Liver (tissue), 9 donors: ENCODE measurements around the gene PRRT1B. TPM values are rescaled to one million over a fixed set of nuclear protein-coding genes. Genes with fewer than 3 reads are reported as not detected.

Experiments used
- DNase-seq: peaks from one replicate; pipeline ENCODE4 v3.0.0-alpha.2; 2017; ENCODE audit warnings: low spot score
- H3K27ac ChIP-seq, 2 donors: one replicate each; pipeline ENCODE4 v1.7.0; 2013; ENCODE audit warnings: inconsistent platforms in 2 of 2, low read length in 2 of 2, control low read depth in 1 of 2, low read depth in 1 of 2, mild to moderate bottlenecking in 1 of 2
- H3K27me3 ChIP-seq, 4 donors: one replicate each; pipeline versions ENCODE4 v1.6.1 to v1.7.0; 2013; ENCODE audit warnings: low read length in 3 of 4, inconsistent platforms in 1 of 4, mild to moderate bottlenecking in 1 of 4, moderate library complexity in 1 of 4; ENCODE audit not compliant: control insufficient read depth in 4 of 4, insufficient read depth in 4 of 4
- H3K36me3 ChIP-seq, 4 donors: one replicate each; pipeline versions ENCODE4 v1.6.1 to v1.7.0; 2013; ENCODE audit warnings: low read length in 3 of 4, mild to moderate bottlenecking in 3 of 4, low read depth in 1 of 4, moderate library complexity in 1 of 4; ENCODE audit not compliant: control insufficient read depth in 4 of 4, insufficient read depth in 3 of 4
- H3K4me1 ChIP-seq, 4 donors: one replicate each; pipeline versions ENCODE4 v1.6.1 to v1.7.0; 2013; ENCODE audit warnings: low read length in 3 of 4, mild to moderate bottlenecking in 3 of 4, moderate library complexity in 1 of 4; ENCODE audit not compliant: control insufficient read depth in 4 of 4, insufficient read depth in 4 of 4
- H3K4me3 ChIP-seq, 3 donors: one replicate each; pipeline versions ENCODE4 v1.6.1 to v1.7.0; 2013; ENCODE audit warnings: low read length in 3 of 3, control low read depth in 1 of 3, low read depth in 1 of 3, mild to moderate bottlenecking in 1 of 3
- H3K9ac ChIP-seq, 2 donors: one replicate each; pipeline ENCODE4 v1.7.0; 2013; ENCODE audit warnings: low read length in 2 of 2, mild to moderate bottlenecking in 2 of 2, moderate library complexity in 2 of 2, control low read depth in 1 of 2, low read depth in 1 of 2
- H3K9me3 ChIP-seq, 4 donors: one replicate each; pipeline versions ENCODE4 v1.6.1 to v1.7.0; 2013; ENCODE audit warnings: low read length in 3 of 4; ENCODE audit not compliant: control insufficient read depth in 4 of 4
- ATF3 ChIP-seq: IDR thresholded peaks from 2 replicates; pipeline ENCODE4 v1.6.1; 2016; ENCODE audit warnings: antibody characterized with exemption
- EGR1 ChIP-seq, 2 donors: IDR thresholded peaks; 2 replicates each; pipeline ENCODE4 v1.6.1; 2016 to 2018; ENCODE audit warnings: antibody characterized with exemption in 2 of 2, low read depth in 2 of 2
- FOXA1 ChIP-seq: IDR thresholded peaks from 2 replicates; pipeline ENCODE4 v1.6.1; 2016; ENCODE audit warnings: antibody characterized with exemption
- FOXA2 ChIP-seq: IDR thresholded peaks from 2 replicates; pipeline ENCODE4 v1.6.1; 2016; ENCODE audit warnings: antibody characterized with exemption
- GABPA ChIP-seq, 2 donors: IDR thresholded peaks in 1 of 2; conservative IDR thresholded peaks in 1 of 2; 2 replicates each; pipeline ENCODE4 v1.6.1; 2016; ENCODE audit warnings: antibody characterized with exemption in 2 of 2, mild to moderate bottlenecking in 1 of 2, moderate library complexity in 1 of 2
- HNF4A ChIP-seq, 2 donors: conservative IDR thresholded peaks; 2 replicates each; pipeline ENCODE4 v1.6.1; 2016; ENCODE audit warnings: antibody characterized with exemption in 2 of 2, mild to moderate bottlenecking in 2 of 2
- HNF4G ChIP-seq: IDR thresholded peaks from 2 replicates; pipeline ENCODE4 v1.6.1; 2016; ENCODE audit warnings: antibody characterized with exemption
- JUND ChIP-seq, 2 donors: IDR thresholded peaks; 2 replicates each; pipeline ENCODE4 v1.6.1; 2016; ENCODE audit warnings: antibody characterized with exemption in 2 of 2
- MAX ChIP-seq: IDR thresholded peaks from 2 replicates; pipeline ENCODE4 v1.6.1; 2016; ENCODE audit warnings: antibody characterized with exemption
- RAD21 ChIP-seq, 2 donors: IDR thresholded peaks; 2 replicates each; pipeline ENCODE4 v1.6.1; 2016; ENCODE audit warnings: antibody characterized with exemption in 2 of 2, mild to moderate bottlenecking in 2 of 2
- RXRA ChIP-seq, 2 donors: IDR thresholded peaks; 2 replicates each; pipeline ENCODE4 v1.6.1; 2017 to 2018; ENCODE audit warnings: antibody characterized with exemption in 2 of 2, mild to moderate bottlenecking in 1 of 2
- SP1 ChIP-seq: IDR thresholded peaks from 2 replicates; pipeline ENCODE4 v1.6.1; 2018; ENCODE audit warnings: antibody characterized with exemption, mild to moderate bottlenecking
- TAF1 ChIP-seq: conservative IDR thresholded peaks from 2 replicates; pipeline ENCODE4 v1.6.1; 2016; ENCODE audit warnings: antibody characterized with exemption, mild to moderate bottlenecking
- YY1 ChIP-seq: IDR thresholded peaks from 2 replicates; pipeline ENCODE4 v1.6.1; 2016; ENCODE audit warnings: antibody characterized with exemption, mild to moderate bottlenecking
- WGBS: extraction: QIAGEN DNeasy Blood & Tissue Kit; methylation state at CpG from one replicate; pipeline ENCODE4 v1.1.7; 2013; 5-methylcytosine and 5-hydroxymethylcytosine counted together
- polyA plus RNA-seq, 2 donors: library from polyadenylated mRNA; stranded (reverse) in 1 of 2; unstranded in 1 of 2; fragments of 200-250 nt in 1 of 2; fragments of >200 nt in 1 of 2; fragmentation: Nextera tagmentation in 1 of 2; extraction: Ambion mirVana in 1 of 2; gene quantifications; one replicate each; pipeline versions ENCODE4 v1.2.1 to v1.2.3, GENCODE V29; 2013 to 2015
- total RNA-seq, 2 donors: library from RNA; depleted of rRNA; stranded (reverse); fragments of >200 nt; gene quantifications; one replicate each; pipeline ENCODE4 v1.2.3, GENCODE V29; 2014
- TF ChIP-seq, protein P1 (sequence below): fragments of 150-350 bp; IDR thresholded peaks from 2 replicates; pipeline ENCODE4 v1.5.1; 2017; ENCODE audit warnings: improper control_type of control experiment, low read depth, low read length; ENCODE audit not compliant: missing input control
- TF ChIP-seq, protein P2 (sequence below): IDR thresholded peaks from 2 replicates; pipeline ENCODE4 v1.6.1; 2016; ENCODE audit warnings: antibody characterized with exemption
- TF ChIP-seq, protein P3 (sequence below): IDR thresholded peaks from 2 replicates; pipeline ENCODE4 v1.6.1; 2016; ENCODE audit warnings: antibody characterized with exemption, mild to moderate bottlenecking
- donor health status: healthy.
- donor health status: healthy.
- donor health status: healthy.
- donor health status: healthy.
- donor health status: healthy.

The PRRT1B gene
- total and polyA plus RNA-seq, 4 donors, result 0.15 to 1.9 (median 1.4) TPM

DNA sequence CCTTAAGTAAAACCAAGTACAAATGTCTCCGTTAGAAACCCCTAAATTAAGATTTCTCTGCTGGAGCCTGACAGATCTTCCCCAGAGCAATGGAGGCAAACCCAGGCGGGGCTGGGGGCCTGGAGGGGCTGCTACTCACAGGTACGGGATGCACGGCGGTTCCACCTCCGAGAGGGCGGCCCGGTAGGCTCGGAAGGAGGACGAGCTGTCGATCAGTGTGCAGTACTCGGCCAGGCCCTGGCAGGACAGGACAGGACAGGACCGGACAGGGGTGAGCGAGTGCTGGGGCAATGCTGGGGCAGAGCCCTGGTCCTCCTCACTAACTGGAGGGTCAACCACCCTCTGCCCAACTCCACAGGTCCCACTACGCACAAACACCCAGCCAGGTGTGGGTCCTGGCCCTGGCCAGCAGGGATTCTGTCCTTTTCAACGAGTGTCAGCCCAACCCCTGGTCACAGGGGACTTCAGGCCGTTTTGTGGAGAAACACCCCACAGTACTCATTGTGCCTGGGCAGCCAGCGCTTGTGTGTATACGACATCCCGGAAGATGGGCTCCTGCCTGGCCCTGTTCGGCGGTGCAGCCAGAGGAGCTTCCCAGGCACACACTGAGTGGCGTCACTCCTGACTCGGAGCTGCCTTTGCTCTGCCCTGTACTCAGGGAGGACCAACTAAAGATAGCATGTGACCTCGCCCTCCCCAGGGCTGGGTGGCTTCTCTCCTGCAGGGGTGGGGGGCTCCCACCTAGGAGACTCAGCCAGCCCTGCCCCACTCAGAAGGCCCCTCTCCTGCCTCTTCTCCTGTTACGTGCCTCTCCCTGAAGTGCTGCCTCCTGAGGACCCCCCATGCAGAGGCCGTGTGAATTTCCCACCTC lies 37.4 kb downstream of the PRRT1B start:
- DNase-seq, result no peak
- no peak overlapping the region for H3K4me3 ChIP-seq
- TF ChIP-seq TAF1, result no peak
- TF ChIP-seq, protein P1, sequence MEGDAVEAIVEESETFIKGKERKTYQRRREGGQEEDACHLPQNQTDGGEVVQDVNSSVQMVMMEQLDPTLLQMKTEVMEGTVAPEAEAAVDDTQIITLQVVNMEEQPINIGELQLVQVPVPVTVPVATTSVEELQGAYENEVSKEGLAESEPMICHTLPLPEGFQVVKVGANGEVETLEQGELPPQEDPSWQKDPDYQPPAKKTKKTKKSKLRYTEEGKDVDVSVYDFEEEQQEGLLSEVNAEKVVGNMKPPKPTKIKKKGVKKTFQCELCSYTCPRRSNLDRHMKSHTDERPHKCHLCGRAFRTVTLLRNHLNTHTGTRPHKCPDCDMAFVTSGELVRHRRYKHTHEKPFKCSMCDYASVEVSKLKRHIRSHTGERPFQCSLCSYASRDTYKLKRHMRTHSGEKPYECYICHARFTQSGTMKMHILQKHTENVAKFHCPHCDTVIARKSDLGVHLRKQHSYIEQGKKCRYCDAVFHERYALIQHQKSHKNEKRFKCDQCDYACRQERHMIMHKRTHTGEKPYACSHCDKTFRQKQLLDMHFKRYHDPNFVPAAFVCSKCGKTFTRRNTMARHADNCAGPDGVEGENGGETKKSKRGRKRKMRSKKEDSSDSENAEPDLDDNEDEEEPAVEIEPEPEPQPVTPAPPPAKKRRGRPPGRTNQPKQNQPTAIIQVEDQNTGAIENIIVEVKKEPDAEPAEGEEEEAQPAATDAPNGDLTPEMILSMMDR, result no peak
- TF ChIP-seq HNF4A (conservative IDR thresholded peaks at IDR 0.05), result no peak
- TF ChIP-seq RAD21 (IDR thresholded peaks at IDR 0.05), result no peak
- no peak for TF ChIP-seq FOXA1
- TF ChIP-seq FOXA2, result no peak
- TF ChIP-seq, protein P2, sequence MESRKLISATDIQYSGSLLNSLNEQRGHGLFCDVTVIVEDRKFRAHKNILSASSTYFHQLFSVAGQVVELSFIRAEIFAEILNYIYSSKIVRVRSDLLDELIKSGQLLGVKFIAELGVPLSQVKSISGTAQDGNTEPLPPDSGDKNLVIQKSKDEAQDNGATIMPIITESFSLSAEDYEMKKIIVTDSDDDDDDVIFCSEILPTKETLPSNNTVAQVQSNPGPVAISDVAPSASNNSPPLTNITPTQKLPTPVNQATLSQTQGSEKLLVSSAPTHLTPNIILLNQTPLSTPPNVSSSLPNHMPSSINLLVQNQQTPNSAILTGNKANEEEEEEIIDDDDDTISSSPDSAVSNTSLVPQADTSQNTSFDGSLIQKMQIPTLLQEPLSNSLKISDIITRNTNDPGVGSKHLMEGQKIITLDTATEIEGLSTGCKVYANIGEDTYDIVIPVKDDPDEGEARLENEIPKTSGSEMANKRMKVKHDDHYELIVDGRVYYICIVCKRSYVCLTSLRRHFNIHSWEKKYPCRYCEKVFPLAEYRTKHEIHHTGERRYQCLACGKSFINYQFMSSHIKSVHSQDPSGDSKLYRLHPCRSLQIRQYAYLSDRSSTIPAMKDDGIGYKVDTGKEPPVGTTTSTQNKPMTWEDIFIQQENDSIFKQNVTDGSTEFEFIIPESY, result no peak
- TF ChIP-seq EGR1 (IDR thresholded peaks at IDR 0.05; ENCODE audit: low read depth in 2 of 2), result no peak
- no peak for TF ChIP-seq HNF4G
- no peak for TF ChIP-seq ATF3
- TF ChIP-seq SP1, result no peak
- TF ChIP-seq GABPA (IDR thresholded peaks at IDR 0.05 in 1 of 2, conservative IDR thresholded peaks at IDR 0.05 in 1 of 2), result no peak
- no peak for TF ChIP-seq MAX
- no peak for TF ChIP-seq JUND (IDR thresholded peaks at IDR 0.05)
- no peak for TF ChIP-seq RXRA (IDR thresholded peaks at IDR 0.05)
- TF ChIP-seq, protein P3, sequence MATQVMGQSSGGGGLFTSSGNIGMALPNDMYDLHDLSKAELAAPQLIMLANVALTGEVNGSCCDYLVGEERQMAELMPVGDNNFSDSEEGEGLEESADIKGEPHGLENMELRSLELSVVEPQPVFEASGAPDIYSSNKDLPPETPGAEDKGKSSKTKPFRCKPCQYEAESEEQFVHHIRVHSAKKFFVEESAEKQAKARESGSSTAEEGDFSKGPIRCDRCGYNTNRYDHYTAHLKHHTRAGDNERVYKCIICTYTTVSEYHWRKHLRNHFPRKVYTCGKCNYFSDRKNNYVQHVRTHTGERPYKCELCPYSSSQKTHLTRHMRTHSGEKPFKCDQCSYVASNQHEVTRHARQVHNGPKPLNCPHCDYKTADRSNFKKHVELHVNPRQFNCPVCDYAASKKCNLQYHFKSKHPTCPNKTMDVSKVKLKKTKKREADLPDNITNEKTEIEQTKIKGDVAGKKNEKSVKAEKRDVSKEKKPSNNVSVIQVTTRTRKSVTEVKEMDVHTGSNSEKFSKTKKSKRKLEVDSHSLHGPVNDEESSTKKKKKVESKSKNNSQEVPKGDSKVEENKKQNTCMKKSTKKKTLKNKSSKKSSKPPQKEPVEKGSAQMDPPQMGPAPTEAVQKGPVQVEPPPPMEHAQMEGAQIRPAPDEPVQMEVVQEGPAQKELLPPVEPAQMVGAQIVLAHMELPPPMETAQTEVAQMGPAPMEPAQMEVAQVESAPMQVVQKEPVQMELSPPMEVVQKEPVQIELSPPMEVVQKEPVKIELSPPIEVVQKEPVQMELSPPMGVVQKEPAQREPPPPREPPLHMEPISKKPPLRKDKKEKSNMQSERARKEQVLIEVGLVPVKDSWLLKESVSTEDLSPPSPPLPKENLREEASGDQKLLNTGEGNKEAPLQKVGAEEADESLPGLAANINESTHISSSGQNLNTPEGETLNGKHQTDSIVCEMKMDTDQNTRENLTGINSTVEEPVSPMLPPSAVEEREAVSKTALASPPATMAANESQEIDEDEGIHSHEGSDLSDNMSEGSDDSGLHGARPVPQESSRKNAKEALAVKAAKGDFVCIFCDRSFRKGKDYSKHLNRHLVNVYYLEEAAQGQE, result no peak
- TF ChIP-seq YY1, result no peak
- peaks cover 0 to 18% (median 15%) of the 10 kb centered on the region in 4 donors for H3K4me1 ChIP-seq
- 95% methylated on average over 27 of the region's 27 CpGs for WGBS
- peaks cover 4 to 39% (median 15%) of the 10 kb centered on the region in 4 donors for H3K36me3 ChIP-seq
- no peaks in the 10 kb centered on the region for H3K27me3 ChIP-seq
- no peak overlapping the region for H3K9ac ChIP-seq
- H3K27ac ChIP-seq, result no peak overlapping the region
- H3K9me3 ChIP-seq, result no peaks in the 10 kb centered on the region
